C4-2B (cell line): ENCODE measurements around the gene CREB5.

Source experiments
- ZFX ChIP-seq: fragments of 450-650 bp; IDR thresholded peaks from 2 replicates; pipeline ENCODE4 v1.6.1; 2017
- TF ChIP-seq, protein P1 (sequence below): fragments of 450-650 bp; conservative IDR thresholded peaks from 2 replicates; pipeline ENCODE4 v1.5.1; 2017; ENCODE audit warnings: mild to moderate bottlenecking

DNA sequence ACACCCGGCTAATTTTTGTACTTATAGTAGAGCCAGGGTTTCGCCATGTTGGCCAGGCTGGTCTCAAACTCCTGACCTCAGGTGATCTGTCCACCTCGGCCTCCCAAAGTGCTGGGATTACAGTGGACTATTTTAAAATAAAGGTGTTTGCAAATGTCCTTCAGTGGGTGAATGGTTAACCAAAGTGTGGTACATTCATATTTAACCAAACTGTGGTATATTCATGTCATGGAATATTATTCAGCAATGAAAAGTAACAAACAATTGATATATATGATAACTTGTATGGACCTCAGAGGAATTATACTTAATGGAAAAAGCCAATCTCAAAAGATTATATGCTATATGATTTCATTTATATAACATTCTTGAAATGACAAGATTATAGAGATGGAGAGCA lies 190.0 kb downstream of the CREB5 start:
- TF ChIP-seq, protein P1, sequence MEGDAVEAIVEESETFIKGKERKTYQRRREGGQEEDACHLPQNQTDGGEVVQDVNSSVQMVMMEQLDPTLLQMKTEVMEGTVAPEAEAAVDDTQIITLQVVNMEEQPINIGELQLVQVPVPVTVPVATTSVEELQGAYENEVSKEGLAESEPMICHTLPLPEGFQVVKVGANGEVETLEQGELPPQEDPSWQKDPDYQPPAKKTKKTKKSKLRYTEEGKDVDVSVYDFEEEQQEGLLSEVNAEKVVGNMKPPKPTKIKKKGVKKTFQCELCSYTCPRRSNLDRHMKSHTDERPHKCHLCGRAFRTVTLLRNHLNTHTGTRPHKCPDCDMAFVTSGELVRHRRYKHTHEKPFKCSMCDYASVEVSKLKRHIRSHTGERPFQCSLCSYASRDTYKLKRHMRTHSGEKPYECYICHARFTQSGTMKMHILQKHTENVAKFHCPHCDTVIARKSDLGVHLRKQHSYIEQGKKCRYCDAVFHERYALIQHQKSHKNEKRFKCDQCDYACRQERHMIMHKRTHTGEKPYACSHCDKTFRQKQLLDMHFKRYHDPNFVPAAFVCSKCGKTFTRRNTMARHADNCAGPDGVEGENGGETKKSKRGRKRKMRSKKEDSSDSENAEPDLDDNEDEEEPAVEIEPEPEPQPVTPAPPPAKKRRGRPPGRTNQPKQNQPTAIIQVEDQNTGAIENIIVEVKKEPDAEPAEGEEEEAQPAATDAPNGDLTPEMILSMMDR = no peak
- no peak for TF ChIP-seq ZFX
